Endothelial cell of umbilical vein (primary cell): ENCODE measurements around the gene AGAP4. TPM values are rescaled to one million over a fixed set of nuclear protein-coding genes. Genes with fewer than 3 reads are reported as not detected.
"Not testable (repeated sequence)": the region's sequence is repeated elsewhere in the genome, so short reads cannot be mapped to it uniquely, and the experiment has no call there.

ENCODE experiments used
- BruUV-seq: library from RNA; stranded (reverse); fragments of 400-500 nt; replicated peaks from 2 replicates; lab custom pipeline; 2021; lab: Mats Ljungman, UMichigan
- CTCF ChIA-PET: fragments of 300-600, 350-600 bp; sonication (Branson Sonifier 250); formaldehyde crosslinking; loops from one replicate; lab custom pipeline; 2021; ENCODE audit warnings: antibody characterized with exemption, inconsistent platforms; lab: Charles Lee
- POLR2A ChIA-PET: fragments of 300-600, 350-600 bp; sonication (Branson Sonifier 250); formaldehyde crosslinking; loops from one replicate; lab custom pipeline; 2021; ENCODE audit warnings: antibody characterized with exemption, inconsistent platforms; lab: Charles Lee
- DNase-seq: peaks from one replicate; pipeline ENCODE4 v3.0.0-alpha.2; 2011; ENCODE audit warnings: low read depth, low spot score
- FAIRE-seq: peaks from 2 replicates; lab custom pipeline; 2011; peaks lifted over from hg19 to GRCh38; lab: Jason Lieb, UNC
- H2AFZ ChIP-seq: 2 replicates; pipeline ENCODE4 v1.6.0; 2012; ENCODE audit warnings: low read depth, low read length, control low read depth, inconsistent platforms
- H3K27ac ChIP-seq: 2 replicates; pipeline ENCODE4 v1.5.1; 2011; ENCODE audit warnings: low read depth, mild to moderate bottlenecking, control low read depth, low read length, moderate library complexity; ENCODE audit not compliant: insufficient read depth
- H3K27me3 ChIP-seq, 2 experiments: 2 replicates each; pipeline versions ENCODE4 v1.6.0 to v1.6.1; 2011; ENCODE audit warnings: low read length in 2 of 2, mixed read lengths in 1 of 2; ENCODE audit not compliant: control insufficient read depth in 2 of 2, insufficient read depth in 2 of 2
- H3K36me3 ChIP-seq, 2 experiments: 2 replicates in 1 of 2; 3 replicates in 1 of 2; pipeline ENCODE4 v1.5.1; 2011; ENCODE audit warnings: low read length in 2 of 2, mild to moderate bottlenecking in 1 of 2, moderate library complexity in 1 of 2; ENCODE audit not compliant: control insufficient read depth in 2 of 2, insufficient read depth in 2 of 2; ENCODE audit errors: extremely low read depth in 1 of 2
- H3K4me1 ChIP-seq: 3 replicates; pipeline ENCODE4 v1.5.1; 2011; ENCODE audit warnings: mild to moderate bottlenecking, low read length; ENCODE audit not compliant: control insufficient read depth, insufficient read depth; ENCODE audit errors: extremely low read depth
- H3K4me2 ChIP-seq: 2 replicates; pipeline ENCODE4 v1.6.1; 2011; ENCODE audit warnings: low read length, control low read depth, mixed read lengths; ENCODE audit not compliant: insufficient read depth
- H3K4me3 ChIP-seq, 3 experiments: fragments of 200-600 bp in 1 of 3; sonication (generic), shearing (Covaris generic) in 1 of 3; replicated peaks in 1 of 3; 2 replicates each; pipeline ENCODE4 v1.5.1; 2011 to 2016; ENCODE audit warnings: control low read depth in 3 of 3, low read length in 3 of 3, mild to moderate bottlenecking in 2 of 3, inconsistent platforms in 1 of 3, low read depth in 1 of 3, moderate library complexity in 1 of 3; ENCODE audit not compliant: insufficient read depth in 1 of 3
- H3K79me2 ChIP-seq: 2 replicates; pipeline ENCODE4 v1.6.0; 2012; ENCODE audit warnings: low read length, inconsistent platforms; ENCODE audit not compliant: control insufficient read depth, insufficient read depth
- H3K9ac ChIP-seq: replicated peaks from 2 replicates; pipeline ENCODE3; 2011; ENCODE audit warnings: low read length, control low read depth; ENCODE audit not compliant: insufficient read depth; ENCODE audit errors: extremely low read depth
- H3K9me1 ChIP-seq: replicated peaks from 3 replicates; pipeline ENCODE4 v1.6.0; 2011; ENCODE audit warnings: mild to moderate bottlenecking, low read length; ENCODE audit not compliant: control insufficient read depth, insufficient read depth; ENCODE audit errors: extremely low read depth
- H3K9me3 ChIP-seq: replicated peaks from 2 replicates; pipeline ENCODE4 v1.5.1; 2012; ENCODE audit warnings: low read length, inconsistent platforms; ENCODE audit not compliant: control insufficient read depth, insufficient read depth
- H4K20me1 ChIP-seq: replicated peaks from 2 replicates; pipeline ENCODE3; 2011; ENCODE audit warnings: mild to moderate bottlenecking, low read length; ENCODE audit not compliant: control insufficient read depth, insufficient read depth; ENCODE audit errors: extremely low read depth
- dilution Hi-C: fragments of 300-500 bp; cut with MboI; formaldehyde crosslinking; loops from one replicate; pipeline ENCODE4 v1.15.0; 2019; ENCODE audit warnings: low sequenced_read_pairs; ENCODE audit not compliant: extremely low pct_ligation_motif_present
- intact Hi-C: fragments of 100-400 bp; cut with micrococcal nuclease; formaldehyde crosslinking; loops from one replicate; pipeline ENCODE4 v1.10.0; 2022
- polyA plus RNA-seq, 4 experiments: library from polyadenylated mRNA; depleted of rRNA in 3 of 4; stranded (reverse) in 3 of 4; unstranded in 1 of 4; fragments of >200 nt; gene quantifications; 2 replicates each; pipeline versions ENCODE4 v1.2.1 to v1.2.3, GENCODE V29; 2011 to 2012; ENCODE audit warnings: missing spikeins in 1 of 4
- small RNA-seq: library from RNA; depleted of rRNA; stranded (forward); fragments of <200 nt; gene quantifications from one replicate; pipeline ENCODE3, GENCODE V24; 2012; ENCODE audit warnings: low replicate concordance, low read depth; ENCODE audit not compliant: insufficient read depth, insufficient read length
- total RNA-seq: library from RNA; stranded (reverse); gene quantifications from 2 replicates; pipeline ENCODE4 v1.2.3, GENCODE V29; 2021

The AGAP4 gene
- total and polyA plus RNA-seq, 2 donors (not counting 3 experiments of a cell fraction or from before 2014, with no cell fraction given), result 11.4 to 18.2 TPM

GRCh38 chr10:45787212-45787741 lies 60.0 kb downstream of the AGAP4 start:
- BruUV-seq, CTCF ChIA-PET: not testable (repeated sequence)

GRCh38 chr10:45786217-45786616 lies 61.1 kb downstream of the AGAP4 start:
- H3K36me3 ChIP-seq, H3K9me3 ChIP-seq, H3K27ac ChIP-seq, BruUV-seq, DNase-seq, dilution Hi-C loops, intact Hi-C loops, H2AFZ ChIP-seq, H3K4me1 ChIP-seq, H3K9ac ChIP-seq, H3K4me3 ChIP-seq, H3K4me2 ChIP-seq, H3K9me1 ChIP-seq, FAIRE-seq, POLR2A ChIA-PET, CTCF ChIA-PET, H3K27me3 ChIP-seq, H3K79me2 ChIP-seq, H4K20me1 ChIP-seq: not testable (repeated sequence)

More at GRCh38 chr10:45787212-45787741, 60.0 kb downstream of the AGAP4 start:
- H3K27ac ChIP-seq, H3K4me3 ChIP-seq, H3K4me1 ChIP-seq, H4K20me1 ChIP-seq, H3K4me2 ChIP-seq, FAIRE-seq, intact Hi-C loops, POLR2A ChIA-PET, dilution Hi-C loops, H3K9me3 ChIP-seq, H3K79me2 ChIP-seq, H3K27me3 ChIP-seq, H3K36me3 ChIP-seq, H3K9ac ChIP-seq, H3K9me1 ChIP-seq, H2AFZ ChIP-seq, DNase-seq: not testable (repeated sequence)

Small RNA genes within 50 kb of the gene (small RNA-seq; reads per million reads assigned to genes)
- not detected for gene AC012044.1
- gene RNA5SP310, result not detected

Other genes starting within 250 kb of the AGAP4 start
- 7.2 and 7.8 TPM in 2 replicates for gene ZFAND4, start 174.7 kb downstream of the AGAP4 start, total RNA-seq
- 1.5 TPM in 2 replicates for gene ZFAND4, start 174.7 kb downstream of the AGAP4 start, polyA plus RNA-seq
- 43.3 and 48.6 TPM in 2 replicates for gene WASHC2C, start 120.2 kb downstream of the AGAP4 start, total RNA-seq
- gene WASHC2C, start 120.2 kb downstream of the AGAP4 start, polyA plus RNA-seq, result 11.1 and 13.9 TPM in 2 replicates
- gene TIMM23, start 125.0 kb upstream of the AGAP4 start, total RNA-seq, result 77.2 and 78.1 TPM in 2 replicates
- 76.4 and 94.6 TPM in 2 replicates for gene TIMM23, start 125.0 kb upstream of the AGAP4 start, polyA plus RNA-seq
- gene NCOA4, start 183.1 kb upstream of the AGAP4 start, total RNA-seq, result 119 and 127 TPM in 2 replicates
- 55.5 and 62.1 TPM in 2 replicates for gene NCOA4, start 183.1 kb upstream of the AGAP4 start, polyA plus RNA-seq
- gene MSMB, start 198.8 kb upstream of the AGAP4 start, total RNA-seq, result not detected in 2 replicates
- not detected in 2 replicates for gene MSMB, start 198.8 kb upstream of the AGAP4 start, polyA plus RNA-seq